Tibial nerve (tissue), 4 donors: Measurements from ENCODE around the gene RAB3C.

ENCODE experiments used
- CTCF ChIP-seq, 5 experiments: fragments of 200-600 bp in 3 of 5; fragments of 450-650 bp in 2 of 5; sonication (generic) in 3 of 5; IDR thresholded peaks; one replicate each; pipeline ENCODE4 v1.5.1; 2016 to 2019; ENCODE audit warnings: antibody characterized with exemption in 5 of 5, mild to moderate bottlenecking in 3 of 5, moderate library complexity in 2 of 5
- EP300 ChIP-seq, 2 donors: sonication (generic); formaldehyde crosslinking; IDR thresholded peaks; one replicate each; pipeline ENCODE4 v1.6.1; 2017; ENCODE audit warnings: antibody characterized with exemption in 2 of 2, mild to moderate bottlenecking in 1 of 2
- POLR2A ChIP-seq, 2 donors: fragments of 450-650 bp; IDR thresholded peaks; one replicate each; pipeline ENCODE4 v1.6.1; 2017; ENCODE audit warnings: antibody characterized with exemption in 2 of 2, mild to moderate bottlenecking in 2 of 2, moderate library complexity in 2 of 2

DNA sequence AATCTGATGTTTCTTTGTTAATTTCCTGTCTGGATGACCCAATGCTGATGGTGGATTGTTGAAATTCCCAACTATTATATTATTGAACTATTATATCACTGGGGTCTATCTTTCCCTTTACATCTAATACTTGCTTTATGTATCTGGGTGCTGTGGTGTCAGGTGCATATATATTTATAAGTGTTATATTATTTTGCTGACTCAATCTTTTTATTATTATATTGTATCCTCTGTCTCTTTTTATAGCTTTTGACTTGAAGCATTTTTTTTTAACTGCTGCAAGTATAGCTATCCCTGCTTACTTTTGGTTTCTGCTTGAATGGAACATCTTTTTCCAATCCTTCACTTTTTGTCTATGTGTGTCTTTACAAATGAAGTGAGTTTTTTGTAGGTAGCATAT, 255.9 kb downstream of the RAB3C start:
- TF ChIP-seq CTCF (IDR thresholded peaks at IDR 0.05) (no peak), EP300 (IDR thresholded peaks at IDR 0.05) (no peak), POLR2A (IDR thresholded peaks at IDR 0.05) (no peak)
